ENCODE data around the gene NR2F1. TPM values are rescaled to one million over a fixed set of nuclear protein-coding genes. Genes with fewer than 3 reads are reported as not detected.

Gene NR2F1
- total RNA-seq, 2 donors from 2014 or later, result 1.1 to 3.4 TPM

GRCh38 chr5:93623153-93623552 lies 40.1 kb downstream of the NR2F1 start:
- Histone ChIP-seq H3K4me3 (no peak overlapping the region), H3K4me1 (ENCODE audit: control insufficient read depth in 1 of 2, low read depth in 2 of 2) (peaks cover 0 to 14% of the 10 kb centered on the region in 2 donors), H3K27ac (no peak overlapping the region), H3K36me3 (no peaks in the 10 kb centered on the region), H3K9me3 (no peaks in the 10 kb centered on the region), H3K27me3 (replicated peaks; ENCODE audit: insufficient read depth) (no peaks in the 10 kb centered on the region)
- ATAC-seq (ENCODE audit: insufficient number of reproducible peaks, low FRiP score, low read depth) (no peak), DNase-seq (ENCODE audit: low spot score) (no peak)
- TF ChIP-seq CTCF (IDR thresholded peaks at IDR 0.05), result no peak

- Histone ChIP-seq H3K9me3 (no peaks in the 10 kb centered on the region), H3K27me3 (replicated peaks; ENCODE audit: insufficient read depth) (no peaks in the 10 kb centered on the region), H3K36me3 (no peaks in the 10 kb centered on the region), H3K4me3 (no peak overlapping the region), H3K4me1 (ENCODE audit: control insufficient read depth in 1 of 2, low read depth in 2 of 2) (peaks cover 0 to 4% of the 10 kb centered on the region in 2 donors), H3K27ac (no peak overlapping the region)
- no peak for TF ChIP-seq CTCF (IDR thresholded peaks at IDR 0.05)
- ATAC-seq (ENCODE audit: insufficient number of reproducible peaks, low FRiP score, low read depth) (no peak), DNase-seq (ENCODE audit: low spot score) (no peak)
Observed at GRCh38 chr5:93626801-93627200, 43.8 kb downstream of the NR2F1 start.

GRCh38 chr5:93632327-93632726 lies 49.3 kb downstream of the NR2F1 start:
- H3K4me3 ChIP-seq, result no peak overlapping the region
- H3K27me3 ChIP-seq (replicated peaks; ENCODE audit: insufficient read depth), result no peaks in the 10 kb centered on the region
- TF ChIP-seq CTCF (IDR thresholded peaks at IDR 0.05), result no peak
- no peak for ATAC-seq (ENCODE audit: insufficient number of reproducible peaks, low FRiP score, low read depth)
- H3K4me1 ChIP-seq (ENCODE audit: control insufficient read depth in 1 of 2, low read depth in 2 of 2), result no peaks in the 10 kb centered on the region
- no peak for DNase-seq (ENCODE audit: low spot score)
- no peak overlapping the region for H3K27ac ChIP-seq
- no peaks in the 10 kb centered on the region for H3K9me3 ChIP-seq
- H3K36me3 ChIP-seq, result no peaks in the 10 kb centered on the region

GRCh38 chr5:93635991-93636390 lies 53.0 kb downstream of the NR2F1 start:
- DNase-seq (ENCODE audit: low spot score) (no peak), ATAC-seq (ENCODE audit: insufficient number of reproducible peaks, low FRiP score, low read depth) (no peak)
- no peak overlapping the region for H3K4me3 ChIP-seq
- H3K27ac ChIP-seq, result no peak overlapping the region
- no peak for TF ChIP-seq CTCF (IDR thresholded peaks at IDR 0.05)
- no peaks in the 10 kb centered on the region for H3K9me3 ChIP-seq
- H3K36me3 ChIP-seq, result no peaks in the 10 kb centered on the region
- no peaks in the 10 kb centered on the region for H3K27me3 ChIP-seq (replicated peaks; ENCODE audit: insufficient read depth)
- no peaks in the 10 kb centered on the region for H3K4me1 ChIP-seq (ENCODE audit: control insufficient read depth in 1 of 2, low read depth in 2 of 2)

GRCh38 chr5:93636837-93637236 lies 53.8 kb downstream of the NR2F1 start:
- Histone ChIP-seq H3K27me3 (replicated peaks; ENCODE audit: insufficient read depth) (no peaks in the 10 kb centered on the region), H3K27ac (no peak overlapping the region), H3K36me3 (no peaks in the 10 kb centered on the region), H3K4me3 (no peak overlapping the region), H3K9me3 (no peaks in the 10 kb centered on the region), H3K4me1 (ENCODE audit: control insufficient read depth in 1 of 2, low read depth in 2 of 2) (no peaks in the 10 kb centered on the region)
- DNase-seq (ENCODE audit: low spot score) (no peak), ATAC-seq (ENCODE audit: insufficient number of reproducible peaks, low FRiP score, low read depth) (no peak)
- no peak for TF ChIP-seq CTCF (IDR thresholded peaks at IDR 0.05)
